HG03025 (cell line): Measurements from ENCODE around the gene ANKRD65.
A peak's percentile ranks its signal among the peaks of the same experiment; 100 is the strongest.
"Not testable (repeated sequence)": the region's sequence is repeated elsewhere in the genome, so short reads cannot be mapped to it uniquely, and the experiment has no call there.

Source experiments
- ATAC-seq: cut with Tn5 transposase; IDR thresholded peaks from one replicate; pipeline ENCODE4 v1.9.1; 2021; ENCODE audit warnings: mild to moderate bottlenecking, moderate library complexity; ENCODE audit not compliant: unreplicated experiment, low FRiP score

The ANKRD65 gene

GRCh38 chr1:1418464-1419362 is 2.4 kb downstream of the ANKRD65 start:
- ATAC-seq = no peak

- not testable (repeated sequence) for ATAC-seq
Observed at GRCh38 chr1:1417825-1418463, 3.1 kb downstream of the ANKRD65 start.

GRCh38 chr1:1417396-1417795 is 3.7 kb downstream of the ANKRD65 start:
- not testable (repeated sequence) for ATAC-seq

- ATAC-seq = no peak
Observed at GRCh38 chr1:1415751-1416150, 5.3 kb downstream of the ANKRD65 start.

DNA sequence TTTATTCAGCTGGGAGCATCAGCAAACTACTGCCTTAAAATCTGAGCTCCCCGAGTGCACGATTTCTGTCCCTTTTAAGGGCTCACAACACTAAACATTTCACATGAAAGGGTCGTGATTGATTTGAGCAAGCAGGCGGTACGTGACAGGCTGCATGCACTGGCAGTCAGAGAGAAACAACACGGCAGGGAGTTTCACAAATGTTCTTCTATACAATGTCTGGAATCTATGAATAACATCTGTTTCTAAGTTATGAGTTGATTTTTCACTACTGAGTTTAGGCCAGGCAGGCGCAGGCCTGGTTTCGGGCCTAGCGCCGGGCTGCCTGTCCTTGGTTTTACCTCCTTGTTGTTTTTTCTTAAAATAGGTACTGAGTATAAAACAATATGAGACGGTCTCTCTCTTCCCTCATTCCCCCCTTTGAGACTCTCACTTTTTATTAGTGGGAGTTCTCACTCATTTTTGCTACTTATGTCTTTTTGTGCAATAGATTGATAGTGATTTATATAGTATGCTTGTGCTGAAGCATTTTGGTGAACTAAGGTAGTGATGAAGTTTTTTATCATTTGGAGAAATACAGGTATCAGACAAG is 8.7 kb downstream of the ANKRD65 start:
- not testable (repeated sequence) for ATAC-seq

DNA sequence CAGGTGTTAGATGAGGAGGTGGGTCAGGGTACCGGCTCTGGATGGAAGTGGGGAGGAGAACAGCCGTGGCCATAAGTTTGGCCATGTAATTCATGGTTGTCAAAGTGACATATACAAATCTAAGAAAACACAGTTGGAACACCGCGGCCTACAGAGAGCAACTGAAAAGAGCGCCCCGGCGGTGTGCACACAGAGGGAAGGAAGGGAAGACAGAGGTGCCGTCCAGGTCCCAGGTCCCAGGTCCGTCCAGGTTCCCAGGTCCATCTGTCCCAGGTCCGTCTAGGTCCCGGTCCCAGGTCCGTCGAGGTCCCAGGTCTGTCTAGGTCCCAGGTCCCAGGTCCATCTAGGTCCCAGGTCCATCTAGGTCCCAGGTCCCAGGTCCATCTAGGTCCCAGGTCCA is 9.4 kb downstream of the ANKRD65 start:
- ATAC-seq = no peak

GRCh38 chr1:1410238-1410637 is 10.8 kb downstream of the ANKRD65 start:
- not testable (repeated sequence) for ATAC-seq

DNA sequence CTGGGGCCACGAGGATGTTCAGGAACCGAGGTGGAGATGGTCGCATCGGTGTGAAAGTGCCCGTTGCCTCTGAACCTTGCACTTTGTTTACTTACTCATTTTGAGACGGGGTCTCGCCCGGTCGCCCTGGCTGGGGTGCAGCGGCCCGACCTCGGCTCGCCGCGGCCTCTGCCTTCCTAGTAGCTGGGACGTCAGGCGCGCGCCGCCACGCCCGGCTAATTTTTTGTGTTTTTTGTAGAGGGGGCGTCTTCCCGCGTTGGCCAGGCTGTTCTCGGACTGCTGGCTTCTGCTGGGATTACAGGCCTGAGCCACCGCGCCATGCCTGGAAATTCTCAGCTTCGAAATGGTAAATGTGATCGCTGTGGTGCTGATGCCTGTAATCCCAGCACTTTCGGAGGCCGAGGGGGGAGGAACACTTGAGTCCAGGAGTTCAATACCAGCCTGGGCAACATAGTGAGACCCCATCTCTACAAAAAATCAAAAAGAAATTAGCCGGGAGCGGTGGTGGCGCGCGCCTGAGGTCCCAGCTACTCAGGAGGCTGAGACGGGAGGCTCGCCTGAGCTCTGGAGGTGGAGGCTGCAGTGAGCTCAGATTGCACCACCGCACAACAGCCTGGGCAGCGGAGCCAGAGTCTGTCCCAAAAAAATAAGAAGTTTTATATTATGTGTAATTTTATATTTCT is 13.3 kb downstream of the ANKRD65 start:
- peak; percentile 19 for ATAC-seq

DNA sequence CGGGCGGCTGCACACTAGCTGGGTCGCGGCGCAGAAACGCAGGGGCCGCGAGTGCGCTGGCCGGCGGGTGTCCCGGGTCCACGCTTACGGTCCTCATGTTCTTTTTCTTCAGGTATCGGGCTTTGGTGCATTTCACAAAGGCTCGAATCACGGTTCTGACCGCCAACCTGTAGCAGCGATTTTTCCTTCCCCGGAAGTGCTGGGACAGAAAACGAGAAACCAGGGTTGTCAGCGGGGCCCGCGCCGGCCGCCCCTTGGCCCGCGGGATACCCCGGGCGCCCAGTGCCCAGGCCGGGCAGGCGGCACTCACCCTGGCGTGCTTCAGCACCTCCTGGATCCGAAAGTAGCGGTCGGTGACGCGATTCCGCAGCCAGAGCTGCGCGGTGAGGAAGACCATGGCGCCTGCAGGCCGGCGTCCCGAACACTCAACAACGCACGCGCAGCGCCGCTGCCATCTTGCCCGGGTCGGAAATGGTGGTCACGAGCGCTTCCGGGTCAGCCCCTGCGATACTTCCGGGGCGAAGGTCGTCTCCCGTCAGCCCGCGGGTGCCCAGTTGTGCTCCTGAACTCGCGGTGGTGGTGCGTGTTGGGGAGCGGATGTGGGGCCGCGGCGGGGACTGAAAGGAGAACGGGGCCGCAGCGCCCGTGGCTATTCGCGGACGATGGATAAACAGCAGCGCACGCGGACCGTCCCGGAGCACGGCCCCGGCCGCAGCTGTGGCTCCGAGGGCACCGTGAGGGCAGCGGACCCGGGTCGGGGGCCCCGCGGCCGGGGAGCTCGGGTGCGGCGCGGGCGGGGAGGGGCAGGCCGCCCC is 14.0 kb downstream of the ANKRD65 start, which contains the start of gene MRPL20:
TSS of gene MRPL20 (minus strand) at position 473 of the 815 bp plus-strand sequence. CDS start at position 397, 76 bp downstream.
- ATAC-seq = peak; percentile 63

DNA sequence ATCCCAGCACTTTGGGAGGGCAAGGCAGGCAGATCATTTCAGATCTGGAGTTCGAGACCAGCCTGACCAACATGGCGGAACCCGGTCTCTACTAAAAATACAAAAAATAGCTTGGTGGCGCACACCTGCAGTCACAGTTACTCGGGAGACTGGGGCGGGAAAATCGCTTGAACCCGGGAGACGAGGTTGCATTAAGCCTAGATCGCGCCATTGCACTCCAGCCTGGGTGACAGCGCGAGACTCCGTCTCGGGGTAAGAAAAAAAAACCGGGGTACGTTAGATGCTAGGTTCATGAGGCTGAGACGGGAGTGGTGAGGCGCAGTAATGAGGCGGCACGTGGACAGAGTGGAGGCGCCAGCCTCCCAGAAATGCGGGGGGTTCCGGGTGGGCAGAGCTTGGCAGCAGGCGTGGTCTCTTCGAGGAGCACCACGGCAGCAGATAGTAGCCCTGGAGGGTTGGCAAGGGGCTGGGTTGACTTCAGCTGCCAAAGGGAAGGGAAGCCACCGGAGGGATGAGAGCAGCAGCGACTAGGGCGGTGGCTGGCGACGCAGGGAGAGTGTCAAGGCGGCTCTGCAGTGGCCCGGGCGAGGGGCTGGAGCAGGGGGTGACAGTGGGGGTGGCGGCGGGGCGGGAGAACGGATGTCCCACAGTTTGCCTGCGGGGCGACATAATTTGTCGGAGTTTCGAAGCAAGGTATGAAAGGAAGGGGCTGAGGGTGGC is 14.8 kb downstream of the ANKRD65 start:
- ATAC-seq = no peak

GRCh38 chr1:1403653-1404052 is 17.4 kb downstream of the ANKRD65 start:
- ATAC-seq = no peak

- ATAC-seq = not testable (repeated sequence)
Observed at GRCh38 chr1:1402901-1403392, 18.1 kb downstream of the ANKRD65 start.

DNA sequence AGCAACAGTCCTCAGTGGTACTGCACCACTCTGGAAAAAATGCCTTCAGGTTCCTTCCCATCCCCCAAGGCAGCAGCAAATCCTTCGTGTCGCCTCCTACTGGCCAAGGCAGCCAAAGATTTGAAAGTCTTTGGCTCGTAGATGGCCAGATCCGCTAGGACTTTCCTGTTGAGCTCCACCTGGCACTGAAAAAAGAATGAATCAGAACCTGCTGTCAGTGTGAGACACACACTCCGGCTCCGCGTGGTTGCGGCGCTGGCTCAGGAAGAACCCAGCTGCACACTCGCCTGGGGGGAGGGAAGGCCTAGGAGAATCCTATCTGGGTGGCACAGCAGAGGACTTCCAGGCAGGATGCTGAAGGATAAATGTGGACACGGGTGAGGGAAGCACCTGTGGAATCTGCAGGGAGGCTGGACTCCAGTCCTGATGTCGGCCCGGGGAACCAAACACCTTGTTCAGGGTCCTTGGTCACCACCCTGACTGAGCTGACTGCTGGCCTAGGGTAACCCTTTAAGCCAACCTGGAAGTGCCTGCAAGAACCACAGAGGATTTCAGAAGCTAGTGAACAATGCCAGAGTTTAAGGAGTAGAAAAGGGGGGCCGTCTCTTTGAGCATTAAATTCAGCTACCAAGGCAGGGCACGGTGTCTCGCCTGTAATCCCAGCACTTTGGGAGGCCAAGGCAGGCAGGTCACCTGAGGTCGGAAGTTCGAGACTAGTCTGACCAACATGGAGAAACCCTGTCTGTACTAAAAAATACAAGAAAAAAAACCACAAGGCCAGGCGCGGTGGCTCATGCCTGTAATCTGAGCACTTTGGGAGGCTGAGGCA is 18.8 kb downstream of the ANKRD65 start:
- no peak for ATAC-seq

- no peak for ATAC-seq
Observed at GRCh38 chr1:1401457-1402010, 19.5 kb downstream of the ANKRD65 start.

- no peak for ATAC-seq
Observed at GRCh38 chr1:1400576-1401456, 20.3 kb downstream of the ANKRD65 start.

GRCh38 chr1:1399872-1400575 is 21.1 kb downstream of the ANKRD65 start:
- ATAC-seq = peak; percentile 6
